GM19372 (cell line): ENCODE results near the gene FOCAD.
"Not testable (repeated sequence)": the region's sequence is repeated elsewhere in the genome, so short reads cannot be mapped to it uniquely, and the experiment has no call there.

Experiments used
- ATAC-seq: cut with Tn5 transposase; IDR thresholded peaks from one replicate; pipeline ENCODE4 v1.9.1; 2021; ENCODE audit warnings: mild to moderate bottlenecking, low read depth, moderate library complexity; ENCODE audit not compliant: unreplicated experiment

The FOCAD gene

GRCh38 chr9:20684035-20684874 is at the start of gene FOCAD:
Gene FOCAD (plus strand): TSS chr9:20684259. CDS start chr9:20715354, 31,095 bp downstream.
- ATAC-seq, result peak; percentile 98

- no peak for ATAC-seq
These were observed 49.2 kb upstream of the FOCAD start for GRCh38 chr9:20634895-20635294.

GRCh38 chr9:20636888-20637440 is 47.1 kb upstream of the FOCAD start:
- ATAC-seq, result no peak

GRCh38 chr9:20640331-20641187 is 43.5 kb upstream of the FOCAD start:
- peak; percentile 85 for ATAC-seq

- ATAC-seq, result no peak
These were observed 42.0 kb upstream of the FOCAD start for GRCh38 chr9:20642045-20642444.

- no peak for ATAC-seq
These were observed 40.4 kb upstream of the FOCAD start for GRCh38 chr9:20643660-20644059.

GRCh38 chr9:20646656-20647055 is 37.4 kb upstream of the FOCAD start:
- no peak for ATAC-seq

GRCh38 chr9:20649381-20649780 is 34.7 kb upstream of the FOCAD start:
- no peak for ATAC-seq

GRCh38 chr9:20650313-20650712 is 33.7 kb upstream of the FOCAD start:
- ATAC-seq, result no peak

- ATAC-seq, result no peak
These were observed 33.2 kb upstream of the FOCAD start for GRCh38 chr9:20650750-20651299.

GRCh38 chr9:20651939-20652338 is 32.1 kb upstream of the FOCAD start:
- no peak for ATAC-seq

GRCh38 chr9:20658246-20658667 is 25.8 kb upstream of the FOCAD start:
- ATAC-seq, result not testable (repeated sequence)

GRCh38 chr9:20658677-20659473 is 25.2 kb upstream of the FOCAD start:
- ATAC-seq, result no peak

- no peak for ATAC-seq
These were observed 24.5 kb upstream of the FOCAD start for GRCh38 chr9:20659474-20659967.

GRCh38 chr9:20662156-20662555 is 21.9 kb upstream of the FOCAD start:
- no peak for ATAC-seq

- no peak for ATAC-seq
These were observed 20.9 kb upstream of the FOCAD start for GRCh38 chr9:20663133-20663532.

GRCh38 chr9:20664501-20664900 is 19.6 kb upstream of the FOCAD start:
- ATAC-seq, result no peak

- ATAC-seq, result no peak
These were observed 13.7 kb upstream of the FOCAD start for GRCh38 chr9:20670395-20670794.

GRCh38 chr9:20671635-20672034 is 12.4 kb upstream of the FOCAD start:
- no peak for ATAC-seq

- ATAC-seq, result not testable (repeated sequence)
These were observed 10.5 kb upstream of the FOCAD start for GRCh38 chr9:20673537-20673936.
